Middle frontal gyrus (tissue), 1 donor: ENCODE results near the gene MAD1L1.
"Not testable (repeated sequence)": the region's sequence is repeated elsewhere in the genome, so short reads cannot be mapped to it uniquely, and the experiment has no call there.

ENCODE experiments used
- DNase-seq: peaks from one replicate; pipeline ENCODE4 v3.0.0-alpha.2; 2015; ENCODE audit warnings: low spot score; ENCODE audit errors: extremely low spot score

MAD1L1 gene

DNA sequence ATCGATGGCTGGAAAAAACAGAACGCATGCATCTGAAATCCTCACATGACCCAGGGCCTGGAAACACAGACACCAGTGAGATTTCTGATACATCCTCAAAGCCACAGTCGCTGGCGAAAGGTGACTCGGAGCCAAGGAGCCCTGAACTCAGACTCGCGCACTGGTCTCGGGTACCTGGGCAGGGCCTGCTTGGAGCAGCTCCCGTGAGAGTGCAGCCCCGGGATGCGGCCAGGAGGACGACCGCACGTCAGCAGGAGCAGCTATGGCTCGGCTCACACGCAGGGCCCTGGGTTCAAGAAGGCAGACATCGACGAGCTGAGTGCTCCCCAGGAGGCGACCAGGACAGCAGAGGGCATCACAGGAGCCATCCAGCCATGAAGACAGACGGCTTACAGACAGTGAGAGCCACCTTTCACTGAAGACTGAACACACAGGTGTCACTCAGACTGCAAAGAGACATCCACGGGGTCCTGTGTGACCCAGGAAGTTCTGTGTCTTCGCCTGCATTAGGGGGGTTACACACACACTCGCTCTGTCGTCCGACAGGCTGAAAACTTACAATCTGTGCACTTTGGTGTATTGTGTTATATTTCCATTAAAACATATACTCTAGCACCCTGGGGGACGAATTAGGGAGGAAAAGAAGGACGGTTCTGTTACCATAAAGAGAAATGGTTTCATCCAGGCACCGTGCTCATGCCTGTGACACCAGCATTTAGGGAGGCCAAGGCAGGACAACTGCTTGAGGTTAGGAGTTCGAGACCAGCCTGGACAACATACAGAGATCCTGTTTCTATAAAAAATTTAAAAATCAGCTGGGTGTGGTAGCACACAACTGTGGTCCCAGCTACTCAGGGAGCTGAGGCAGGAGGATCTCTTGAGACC is 227.7 kb downstream of the MAD1L1 start:
- DNase-seq = no peak

- no peak for DNase-seq
Observed at GRCh38 chr7:2003931-2004812, 228.6 kb downstream of the MAD1L1 start.

DNA sequence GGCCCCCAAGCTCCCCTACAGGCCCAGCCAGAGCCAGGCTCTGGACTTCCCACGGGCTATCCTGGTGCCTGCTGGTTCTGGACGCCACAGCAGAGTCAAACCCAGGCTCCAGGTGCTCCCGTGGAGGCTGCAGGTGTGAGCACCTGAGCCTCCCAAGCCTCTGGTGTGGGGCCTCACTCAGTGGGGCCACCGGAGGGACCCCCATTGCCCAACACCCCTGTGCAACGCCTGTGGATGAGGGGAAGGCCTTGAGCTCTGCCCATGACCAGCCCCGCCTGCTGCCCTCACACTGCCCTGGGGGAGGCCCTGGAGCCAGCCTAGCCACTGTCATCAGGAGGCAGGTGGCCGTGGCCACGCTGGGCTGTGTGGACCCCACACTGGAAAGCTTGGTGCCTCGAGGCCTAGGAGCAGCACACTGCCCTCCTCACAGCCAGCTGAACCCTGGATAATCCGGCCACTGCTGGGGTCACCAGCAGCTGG is 229.3 kb downstream of the MAD1L1 start:
- DNase-seq = no peak

- DNase-seq = no peak
Observed at GRCh38 chr7:2002561-2003450, 229.9 kb downstream of the MAD1L1 start.

DNA sequence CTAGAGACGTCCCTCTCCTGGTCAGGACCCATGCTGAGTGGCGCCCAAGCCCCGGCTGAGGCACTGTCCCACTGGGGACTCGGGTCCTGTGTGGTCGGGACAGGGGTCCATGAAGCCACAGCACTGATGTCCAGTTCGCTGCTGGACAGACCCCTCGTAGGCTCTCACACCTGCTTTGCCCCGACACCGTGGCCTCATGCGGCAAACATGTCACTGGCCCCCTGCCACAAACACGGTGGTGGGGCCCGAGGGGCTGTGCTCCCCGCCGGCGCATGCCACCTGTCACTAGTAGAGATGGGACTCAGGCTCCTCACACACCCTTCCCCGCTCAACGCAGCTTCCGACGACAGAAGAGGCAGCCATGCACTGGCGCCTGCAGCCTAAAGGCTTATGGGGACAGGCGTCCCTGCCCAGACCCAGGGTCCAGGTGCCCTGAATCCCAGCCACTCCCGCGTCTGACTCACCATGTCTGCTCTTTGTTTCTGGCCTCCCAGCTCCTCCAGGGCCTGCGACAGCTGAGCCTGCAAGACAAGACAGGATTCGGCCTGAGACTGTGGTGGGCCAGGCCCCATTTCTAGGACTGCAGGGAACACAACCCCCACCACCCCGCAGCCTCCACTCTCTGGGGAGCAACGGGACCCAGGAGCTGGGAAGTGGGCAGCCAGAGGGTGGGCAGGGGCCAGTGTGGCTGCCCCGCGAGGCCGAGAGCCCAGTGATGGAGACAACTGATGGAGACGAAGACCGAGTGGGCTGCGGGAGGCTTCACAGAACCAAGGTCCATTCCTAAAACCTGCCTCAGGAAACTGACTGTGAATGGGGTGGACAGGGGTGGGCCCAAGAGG is 230.9 kb downstream of the MAD1L1 start:
- DNase-seq = no peak

DNA sequence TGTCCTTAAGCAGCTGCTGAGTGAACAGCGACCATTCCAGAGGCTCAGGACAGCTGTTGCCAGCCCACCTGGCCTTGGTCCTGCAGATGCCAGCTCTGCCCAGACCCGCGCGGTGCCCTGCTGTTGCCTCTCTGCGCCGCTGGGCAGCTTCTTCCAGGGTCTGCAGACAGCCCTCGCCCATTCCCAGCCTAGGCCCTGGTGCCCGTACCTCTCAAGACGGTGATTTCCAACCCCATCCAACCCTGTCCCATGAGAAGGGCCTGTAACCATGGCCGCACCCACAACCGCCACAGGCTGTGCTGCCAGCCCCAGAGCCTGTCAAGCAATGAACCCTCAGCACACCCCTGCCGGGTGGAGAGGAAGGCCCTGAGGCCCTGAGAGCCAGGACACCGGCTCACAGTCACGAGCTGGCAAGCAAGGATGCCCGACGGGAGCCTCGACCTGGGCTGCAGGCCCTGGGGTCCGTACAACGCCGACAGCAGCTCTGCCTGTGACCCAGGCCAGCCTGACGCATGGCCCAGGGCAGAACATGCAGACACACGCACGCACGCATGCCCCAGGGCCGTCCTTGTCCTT is 231.9 kb downstream of the MAD1L1 start:
- DNase-seq = no peak

- no peak for DNase-seq
Observed at GRCh38 chr7:2000153-2000687, 232.5 kb downstream of the MAD1L1 start.

DNA sequence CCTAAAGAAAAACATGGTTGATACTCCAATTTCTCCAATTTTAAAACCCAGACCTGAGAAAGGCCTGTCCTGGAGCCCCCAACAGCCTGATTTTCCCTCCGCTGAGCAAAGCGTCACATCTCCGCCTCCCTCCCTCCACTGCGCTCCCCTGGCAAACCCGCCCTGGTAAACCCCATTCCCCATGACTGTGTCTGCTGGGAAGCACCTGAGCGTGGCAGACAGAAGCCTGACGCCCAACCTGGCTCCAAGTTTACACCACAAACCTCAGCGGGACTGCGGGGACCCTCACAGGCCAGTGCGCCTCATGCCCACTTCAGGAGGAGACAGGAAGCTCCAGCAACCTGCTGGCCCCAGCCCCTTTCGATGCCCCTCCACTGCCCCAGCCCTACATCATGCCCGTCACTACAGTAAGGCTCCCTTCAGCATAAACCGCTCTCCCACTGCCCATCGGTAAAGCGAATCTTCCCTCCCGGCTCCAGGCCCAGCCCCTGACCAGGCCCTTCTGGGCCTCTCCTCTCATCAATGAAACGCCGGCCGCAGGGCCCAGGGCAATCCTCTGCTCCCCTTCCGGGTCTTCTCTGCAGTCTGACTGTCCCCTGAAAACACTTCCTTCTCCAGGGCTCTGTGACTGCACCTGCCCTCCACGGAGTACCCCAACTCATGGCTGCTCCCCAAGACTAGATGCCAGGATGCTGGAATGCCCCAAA is 233.3 kb downstream of the MAD1L1 start:
- DNase-seq = no peak

DNA sequence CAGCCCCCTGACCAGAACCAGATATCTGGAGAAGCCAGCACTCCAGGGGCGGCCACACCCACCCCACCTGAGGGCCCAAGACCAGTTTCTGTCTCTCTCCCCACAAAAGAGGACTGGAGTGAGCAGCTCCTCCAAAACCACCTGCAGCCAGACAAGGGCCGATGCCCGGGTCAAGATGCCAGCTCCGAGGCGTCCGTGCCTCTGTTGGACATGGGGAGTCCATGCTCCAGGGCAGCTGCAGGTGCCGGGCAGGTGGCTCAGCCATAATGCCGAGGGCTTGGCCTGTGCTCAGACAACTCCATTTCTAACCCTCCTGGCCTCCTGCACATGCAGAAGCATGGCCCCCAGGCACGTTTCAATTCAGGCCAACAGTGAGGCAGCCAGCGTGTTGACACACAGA is 234.6 kb downstream of the MAD1L1 start:
- no peak for DNase-seq

- no peak for DNase-seq
Observed at GRCh38 chr7:1997537-1998076, 235.1 kb downstream of the MAD1L1 start.

GRCh38 chr7:1996816-1997215 is 235.9 kb downstream of the MAD1L1 start:
- no peak for DNase-seq

GRCh38 chr7:1995911-1996420 is 236.8 kb downstream of the MAD1L1 start:
- not testable (repeated sequence) for DNase-seq

GRCh38 chr7:1995426-1995825 is 237.3 kb downstream of the MAD1L1 start:
- DNase-seq = no peak

- no peak for DNase-seq
Observed at GRCh38 chr7:1994931-1995330, 237.8 kb downstream of the MAD1L1 start.

DNA sequence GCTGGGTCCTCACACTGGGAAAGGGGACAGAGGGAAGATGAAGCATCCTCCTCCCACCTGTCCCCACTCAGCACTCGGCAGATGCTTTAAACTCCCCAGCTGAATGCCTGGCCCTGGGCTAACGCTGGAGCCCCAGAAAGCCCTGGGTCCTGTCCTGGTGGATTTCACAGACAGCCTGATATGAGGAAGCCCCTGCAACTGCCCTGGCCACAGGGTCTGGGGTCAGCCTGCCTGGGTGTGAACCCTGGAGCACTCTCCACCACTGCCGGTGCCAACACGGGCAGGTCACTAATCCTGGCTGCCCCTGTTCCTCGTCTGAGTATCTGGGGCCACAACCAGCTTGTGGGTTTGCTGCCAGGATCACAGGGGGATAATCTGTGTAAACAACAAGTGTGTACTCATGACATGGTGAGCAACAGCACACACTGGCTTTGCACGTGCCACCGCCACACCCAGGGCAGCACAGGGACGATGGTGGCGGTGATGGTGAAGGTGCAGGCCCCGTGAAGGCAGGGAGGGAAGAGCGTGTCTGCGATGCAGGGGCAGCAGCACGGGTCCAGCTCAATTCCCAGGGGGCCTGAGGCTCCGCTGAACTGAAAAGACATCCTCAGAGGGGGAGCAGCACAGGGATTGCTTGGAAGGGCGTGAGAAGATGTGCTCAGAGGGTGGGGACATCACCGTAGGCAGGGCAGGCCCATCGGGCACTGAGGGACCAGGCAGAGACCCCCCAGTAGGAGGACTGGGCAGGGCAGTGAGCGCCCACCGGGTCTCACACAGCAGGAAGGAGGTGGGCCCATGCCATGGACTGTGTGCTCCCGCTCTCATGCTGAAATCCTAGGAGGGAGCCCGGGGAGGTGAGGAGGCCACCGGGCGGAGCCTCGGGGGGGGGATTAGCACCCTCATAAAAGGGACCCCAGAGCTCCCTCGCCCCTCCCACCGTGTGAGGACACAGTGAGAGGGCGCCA is 238.7 kb downstream of the MAD1L1 start:
- DNase-seq = no peak

- no peak for DNase-seq
Observed at GRCh38 chr7:1993031-1993695, 239.6 kb downstream of the MAD1L1 start.

GRCh38 chr7:1992554-1992953 is 240.2 kb downstream of the MAD1L1 start:
- DNase-seq = no peak
